Kidney (tissue), 14 donors: ENCODE results near the gene CCL5. TPM values are rescaled to one million over a fixed set of nuclear protein-coding genes. Genes with fewer than 3 reads are reported as not detected.

ENCODE experiments used
- DNase-seq, 5 donors: peaks; one replicate each; pipeline ENCODE4 v3.0.0-alpha.2; 2013 to 2020
- FAIRE-seq: peaks from 2 replicates; lab custom pipeline; 2012; peaks lifted over from hg19 to GRCh38; lab: Jason Lieb, UNC
- H3K27ac ChIP-seq, 2 donors: one replicate each; pipeline ENCODE4 v1.7.0; 2013; ENCODE audit warnings: low read depth in 2 of 2, low read length in 2 of 2, inconsistent platforms in 1 of 2
- H3K27me3 ChIP-seq: one replicate; pipeline ENCODE4 v1.7.1; 2013; ENCODE audit warnings: low read length, inconsistent platforms; ENCODE audit not compliant: control insufficient read depth, insufficient read depth
- H3K36me3 ChIP-seq, 3 donors: one replicate each; pipeline versions ENCODE4 v1.7.0 to v1.7.1; 2013; ENCODE audit warnings: low read length in 3 of 3, control low read depth in 1 of 3, inconsistent platforms in 1 of 3; ENCODE audit not compliant: insufficient read depth in 3 of 3, control insufficient read depth in 2 of 3
- H3K4me1 ChIP-seq, 3 donors: one replicate each; pipeline versions ENCODE4 v1.7.0 to v1.7.1; 2013; ENCODE audit warnings: low read length in 3 of 3, inconsistent platforms in 1 of 3, low read depth in 1 of 3; ENCODE audit not compliant: control insufficient read depth in 2 of 3, insufficient read depth in 2 of 3
- H3K4me3 ChIP-seq, 3 donors: one replicate each; pipeline versions ENCODE4 v1.7.0 to v1.8.1; 2013; ENCODE audit warnings: low read length in 3 of 3, control low read depth in 1 of 3, inconsistent platforms in 1 of 3
- H3K9ac ChIP-seq, 3 donors: one replicate each; pipeline versions ENCODE4 v1.7.0 to v1.7.1; 2013; ENCODE audit warnings: low read length in 3 of 3, control low read depth in 1 of 3, inconsistent platforms in 1 of 3
- H3K9me3 ChIP-seq, 3 donors: one replicate each; pipeline versions ENCODE4 v1.7.0 to v1.7.1; 2013; ENCODE audit warnings: low read length in 3 of 3, control low read depth in 1 of 3, inconsistent platforms in 1 of 3; ENCODE audit not compliant: control insufficient read depth in 2 of 3, insufficient read depth in 1 of 3
- CTCF ChIP-seq: IDR thresholded peaks from 3 replicates; pipeline ENCODE4 v1.5.1; 2012; ENCODE audit warnings: mild to moderate bottlenecking, moderate library complexity, borderline replicate concordance; ENCODE audit not compliant: insufficient read depth; ENCODE audit errors: extremely low read depth
- intact Hi-C: fragments of 100-400 bp; cut with DNase I; formaldehyde crosslinking; loops from one replicate; pipeline ENCODE4 v1.11.1; 2022
- polyA plus RNA-seq: library from polyadenylated mRNA; stranded (reverse); fragments of 350-450 nt; fragmentation: Illumina TruSeq; extraction: RNeasy Lipid Tissue Mini Kit (QIAGEN cat#74804); gene quantifications from one replicate; pipeline ENCODE4 v1.2.3, GENCODE V29; 2014; ENCODE audit warnings: low read depth, low replicate concordance; ENCODE audit not compliant: insufficient read depth
- total RNA-seq: library from RNA; stranded (reverse); fragmentation: NEBNext Ultra II Directional; extraction: Animal tissue kit (Norgen Biotek cat#: 25700); gene quantifications from one replicate; pipeline ENCODE4 v1.2.1, GENCODE V29; 2021
- donor health status: control.
- donor health status: control.
- donor health status: control.
- donor health status: control.
- donor health status: control.
- donor health status: DM: yes; HTN: yes; CAD: no.
- donor health status: Normal renal cell carcinoma (clear cell type).

The CCL5 gene
- total and polyA plus RNA-seq, 2 donors from 2014 or later: 4.2 to 10.3 TPM

GRCh38 chr17:35847006-35847405 is 33.2 kb downstream of the CCL5 start:
- H3K27me3 ChIP-seq: no peaks in the 10 kb centered on the region
- no peak overlapping the region for H3K9ac ChIP-seq
- H3K4me3 ChIP-seq: no peak overlapping the region
- FAIRE-seq (no peak), DNase-seq (no peak)
- intact Hi-C loops: no loop called here
- no peaks in the 10 kb centered on the region for H3K4me1 ChIP-seq
- H3K36me3 ChIP-seq: peaks cover 12 to 40% (median 31%) of the 10 kb centered on the region in 3 donors
- TF ChIP-seq CTCF: no peak
- H3K27ac ChIP-seq: no peak overlapping the region
- no peaks in the 10 kb centered on the region for H3K9me3 ChIP-seq

DNA sequence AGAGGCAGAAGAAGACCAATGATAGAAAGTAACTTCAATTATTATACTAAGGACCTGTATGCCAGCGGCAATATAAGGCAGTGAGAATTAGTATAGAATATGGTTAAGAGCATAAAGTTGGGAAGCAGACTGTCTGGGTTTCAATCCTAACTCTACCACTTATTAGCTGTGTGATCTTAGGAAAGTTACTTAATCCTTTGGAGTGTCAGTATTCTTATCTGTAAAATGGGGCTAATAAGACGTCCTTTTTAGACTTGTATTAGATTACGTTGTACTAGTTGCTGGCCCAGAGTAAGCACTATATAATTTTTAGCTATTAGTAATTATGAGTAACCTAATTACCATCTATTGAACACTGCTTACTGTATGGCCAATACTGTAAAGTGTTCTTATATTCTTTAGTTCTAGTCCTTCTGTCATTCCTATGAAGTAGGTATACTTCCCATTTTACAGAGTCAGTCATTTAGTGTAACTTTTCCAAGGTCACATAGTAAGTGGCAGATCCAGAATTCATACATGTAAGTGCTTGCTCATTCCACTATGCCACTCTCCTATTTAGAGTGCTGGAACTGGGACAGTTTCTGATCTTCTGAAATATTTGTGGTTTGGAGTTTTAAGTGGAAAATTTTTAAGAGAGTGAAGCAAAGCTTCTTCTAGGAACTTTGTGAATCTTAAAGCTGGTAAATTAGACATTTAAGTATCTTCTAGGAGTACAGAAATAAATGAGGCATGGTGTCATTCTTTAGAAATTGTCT is 33.9 kb downstream of the CCL5 start:
- intact Hi-C loops: no loop called here
- peaks cover 12 to 46% (median 35%) of the 10 kb centered on the region in 3 donors for H3K36me3 ChIP-seq
- FAIRE-seq: no peak

GRCh38 chr17:35844547-35844946 is 35.6 kb downstream of the CCL5 start:
- H3K36me3 ChIP-seq: peaks cover 15 to 58% (median 39%) of the 10 kb centered on the region in 3 donors
- intact Hi-C loops: no loop called here
- TF ChIP-seq CTCF: no peak
- H3K27me3 ChIP-seq: no peaks in the 10 kb centered on the region
- no peak overlapping the region for H3K4me3 ChIP-seq
- H3K9me3 ChIP-seq: no peaks in the 10 kb centered on the region
- DNase-seq (no peak), FAIRE-seq (no peak)
- no peaks in the 10 kb centered on the region for H3K4me1 ChIP-seq
- no peak overlapping the region for H3K27ac ChIP-seq
- no peak overlapping the region for H3K9ac ChIP-seq

More for the DNA sequence above, 33.9 kb downstream of the CCL5 start:
- DNase-seq: no peak
- H3K27me3 ChIP-seq: no peaks in the 10 kb centered on the region
- no peak overlapping the region for H3K27ac ChIP-seq
- no peaks in the 10 kb centered on the region for H3K4me1 ChIP-seq
- H3K9ac ChIP-seq: no peak overlapping the region
- no peak overlapping the region for H3K4me3 ChIP-seq
- no peak for TF ChIP-seq CTCF
- H3K9me3 ChIP-seq: no peaks in the 10 kb centered on the region
